GM12878 (cell line): ENCODE results near the gene LYVE1. TPM values are rescaled to one million over a fixed set of nuclear protein-coding genes. Genes with fewer than 3 reads are reported as not detected.

Experiments used
- ATAC-seq: fragments of 200-7000 bp; cut with Tn5 transposase; 3 replicates; pipeline ENCODE4 v1.9.1; 2020; ENCODE audit warnings: mild to moderate bottlenecking, moderate library complexity
- BruUV-seq: library from RNA; stranded (reverse); fragments of 400-500 nt; replicated peaks from 2 replicates; lab custom pipeline; 2021; lab: Mats Ljungman, UMichigan
- CTCF ChIA-PET: fragments of 300-600 bp; sonication (Branson Sonifier 250); formaldehyde crosslinking; extraction: SDS; loops from one replicate; lab custom pipeline; 2021; ENCODE audit warnings: inconsistent platforms; lab: Yijun Ruan, JAX
- POLR2A ChIA-PET: fragments of 350-600 bp; formaldehyde crosslinking; extraction: SDS; loops from one replicate; lab custom pipeline; 2021; ENCODE audit warnings: inconsistent platforms; lab: Charles Lee
- RAD21 ChIA-PET: fragments of 300-600 bp; sonication (Branson Sonifier 250); formaldehyde crosslinking; loops from one replicate; lab custom pipeline; 2023; ENCODE audit warnings: antibody characterized with exemption; ENCODE audit not compliant: unreplicated experiment; lab: Charles Lee
- SMC1A ChIA-PET: fragments of 300-600 bp; sonication (Branson Sonifier 250); formaldehyde crosslinking; loops from one replicate; lab custom pipeline; 2023; ENCODE audit not compliant: unreplicated experiment, uncharacterized antibody; lab: Charles Lee
- DNase-seq: peaks from one replicate; pipeline ENCODE4 v3.0.0-alpha.2; 2011; ENCODE audit warnings: low read depth, low spot score
- FAIRE-seq: peaks from 3 replicates; lab custom pipeline; 2011; peaks lifted over from hg19 to GRCh38; lab: Jason Lieb, UNC
- H2AFZ ChIP-seq: 2 replicates; pipeline ENCODE4 v1.6.0; 2011; ENCODE audit warnings: low read depth, low read length, control low read depth; ENCODE audit not compliant: control insufficient read depth
- H3K27ac ChIP-seq: 2 replicates; pipeline ENCODE4 v1.5.1; 2011; ENCODE audit warnings: control low read depth; ENCODE audit not compliant: control insufficient read depth, insufficient read depth
- H3K27me3 ChIP-seq, 2 experiments: replicated peaks in 1 of 2; 2 replicates each; pipeline versions ENCODE4 v1.6.0 to v1.6.1; 2011; ENCODE audit warnings: low read length in 1 of 2; ENCODE audit not compliant: control insufficient read depth in 2 of 2, insufficient read depth in 2 of 2
- H3K36me3 ChIP-seq, 2 experiments: 2 replicates each; pipeline ENCODE4 v1.5.1; 2011; ENCODE audit warnings: low read length in 1 of 2; ENCODE audit not compliant: control insufficient read depth in 2 of 2, insufficient read depth in 2 of 2
- H3K4me1 ChIP-seq: 2 replicates; pipeline ENCODE4 v1.6.1; 2011; ENCODE audit warnings: mild to moderate bottlenecking, low read length, moderate library complexity, mixed read lengths; ENCODE audit not compliant: control insufficient read depth, insufficient read depth
- H3K4me2 ChIP-seq: 2 replicates; pipeline ENCODE4 v1.6.0; 2011; ENCODE audit warnings: control low read depth; ENCODE audit not compliant: control insufficient read depth, insufficient read depth
- H3K4me3 ChIP-seq: fragments of 200-600 bp; sonication (generic); 2 replicates; pipeline ENCODE4 v1.5.1; 2016
- H3K79me2 ChIP-seq: 2 replicates; pipeline ENCODE4 v1.6.0; 2011; ENCODE audit warnings: low read length; ENCODE audit not compliant: control insufficient read depth, insufficient read depth
- H3K9ac ChIP-seq: 2 replicates; pipeline ENCODE4 v1.8.0; 2011; ENCODE audit warnings: low read length, control low read depth, mixed read lengths; ENCODE audit not compliant: control insufficient read depth, insufficient read depth
- H3K9me3 ChIP-seq: replicated peaks from 3 replicates; pipeline ENCODE4 v1.5.1; 2011; ENCODE audit warnings: mild to moderate bottlenecking, low read length; ENCODE audit not compliant: control insufficient read depth, insufficient read depth
- H4K20me1 ChIP-seq: 2 replicates; pipeline ENCODE4 v1.6.0; 2011; ENCODE audit not compliant: control insufficient read depth, insufficient read depth
- ASH2L ChIP-seq: fragments of 300-600, 200-600 bp; sonication (generic); IDR thresholded peaks from 2 replicates; pipeline ENCODE4 v1.6.1; 2017; ENCODE audit warnings: low read depth, mild to moderate bottlenecking, borderline replicate concordance
- CBFB ChIP-seq: IDR thresholded peaks from 2 replicates; pipeline ENCODE4 v1.6.1; 2016; ENCODE audit warnings: antibody characterized with exemption, low read depth
- CHD1 ChIP-seq: IDR thresholded peaks from 2 replicates; pipeline ENCODE4 v1.6.1; 2012; ENCODE audit warnings: low read depth, low read length, improper control_type of control experiment
- JUND ChIP-seq: IDR thresholded peaks from 2 replicates; pipeline ENCODE4 v1.6.1; 2012; ENCODE audit warnings: low read depth, mild to moderate bottlenecking, low read length, improper control_type of control experiment, moderate library complexity
- MEF2A ChIP-seq: IDR thresholded peaks from 2 replicates; pipeline ENCODE4 v1.6.1; 2011; ENCODE audit warnings: low read depth, mild to moderate bottlenecking, low read length, moderate library complexity; ENCODE audit not compliant: insufficient read depth
- SMAD5 ChIP-seq: IDR thresholded peaks from 2 replicates; pipeline ENCODE4 v1.6.1; 2016; ENCODE audit warnings: antibody characterized with exemption, low read depth
- SPI1 ChIP-seq: IDR thresholded peaks from 2 replicates; pipeline ENCODE4 v1.6.1; 2011; ENCODE audit warnings: low read depth, mild to moderate bottlenecking, low read length, moderate library complexity, borderline replicate concordance; ENCODE audit not compliant: insufficient read depth
- TARDBP ChIP-seq: IDR thresholded peaks from 2 replicates; pipeline ENCODE4 v1.6.1; 2016; ENCODE audit warnings: borderline replicate concordance
- WGBS: methylation state at CpG from one replicate; pipeline ENCODE4 v1.1.6; 2016; ENCODE audit warnings: low lambda C conversion rate; ENCODE audit not compliant: insufficient replicate concordance, insufficient coverage; ENCODE audit errors: missing lambda C conversion rate; 5-methylcytosine and 5-hydroxymethylcytosine counted together
- in situ Hi-C: fragments of 300-500 bp; cut with MboI; formaldehyde crosslinking; loops from 9 replicates; pipeline ENCODE4 v1.14.3; 2018; ENCODE audit warnings: mixed read lengths
- intact Hi-C: fragments of 100-400 bp; cut with micrococcal nuclease; formaldehyde crosslinking; loops from one replicate; pipeline ENCODE4 v1.14.2; 2022; ENCODE audit not compliant: unreplicated experiment
- polyA plus RNA-seq, 11 experiments: library from polyadenylated mRNA; depleted of rRNA in 4 of 11; unstranded in 6 of 11; stranded (reverse) in 5 of 11; fragments of >200 nt; fragmentation: Nextera tagmentation in 4 of 11; fragmentation: Illumina TruSeq in 1 of 11; extraction: Ambion mirVana in 4 of 11; extraction: Trizol in 1 of 11; gene quantifications; 1 replicate in 1 of 11; 2 replicates in 10 of 11; pipeline versions ENCODE4 v1.2.1 to v1.2.3, GENCODE V29; 2011 to 2016; ENCODE audit warnings: inconsistent platforms in 2 of 11, missing spikeins in 2 of 11, low read depth in 1 of 11
- total RNA-seq, 4 experiments: library from RNA; depleted of rRNA in 3 of 4; stranded (reverse); fragments of >200 nt in 3 of 4; fragmentation: Illumina TruSeq in 1 of 4; extraction: Trizol in 1 of 4; gene quantifications; 2 replicates each; pipeline versions ENCODE4 v1.2.1 to v1.2.3, GENCODE V29; 2013 to 2021
- TF ChIP-seq, protein P1 (sequence below): IDR thresholded peaks from 2 replicates; pipeline ENCODE4 v1.6.1; 2011; ENCODE audit warnings: mild to moderate bottlenecking, low read depth, low read length, moderate library complexity; ENCODE audit not compliant: insufficient replicate concordance
- TF ChIP-seq, protein P2 (sequence below): fragments of 450-650 bp; IDR thresholded peaks from 2 replicates; pipeline ENCODE4 v1.6.1; 2017; ENCODE audit warnings: borderline replicate concordance
- TF ChIP-seq, protein P3 (sequence below): fragments of 450-650 bp; IDR thresholded peaks from 2 replicates; pipeline ENCODE4 v1.6.1; 2016; ENCODE audit warnings: mild to moderate bottlenecking
- TF ChIP-seq, protein P4 (sequence below): fragments of 150-350 bp; IDR thresholded peaks from 2 replicates; pipeline ENCODE4 v1.6.1; 2016; ENCODE audit warnings: low read depth, low read length
- TF ChIP-seq, protein P5 (sequence below): fragments of 450-650 bp; formaldehyde crosslinking; IDR thresholded peaks from 2 replicates; pipeline ENCODE4 v1.4.0; 2022; ENCODE audit warnings: mild to moderate bottlenecking, moderate library complexity

LYVE1 gene
- total and polyA plus RNA-seq, 10 of the 15 experiments (the other 5 are each of a cell fraction or from before 2014, with no cell fraction given) = 0.15 TPM; not detected in 9

DNA sequence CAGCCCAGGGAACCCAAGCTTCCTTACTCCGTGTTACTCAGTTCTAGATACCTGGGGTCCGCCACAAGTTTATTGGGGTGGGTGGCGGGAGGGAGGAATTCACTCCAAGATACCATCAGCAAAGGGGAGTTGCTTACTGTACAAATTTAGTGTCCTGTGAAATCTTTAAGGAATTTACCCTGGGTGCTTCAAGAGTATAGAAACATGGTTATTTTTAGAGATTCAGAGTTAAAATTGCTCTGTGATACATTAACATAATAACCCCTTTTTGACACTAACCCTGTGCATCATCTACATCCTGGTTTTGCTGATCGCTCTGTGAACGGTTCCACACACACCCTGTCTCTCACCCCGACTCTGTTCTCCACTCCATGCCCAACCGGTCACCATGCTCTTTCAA is 18.9 kb upstream of the LYVE1 start:
- H3K27ac ChIP-seq = no peak overlapping the region
- no peak overlapping the region for H3K4me2 ChIP-seq
- in situ Hi-C loops = no loop called here
- TF ChIP-seq ASH2L = no peak
- no peak for TF ChIP-seq CBFB
- TF ChIP-seq SPI1 = no peak
- TF ChIP-seq, protein P1, sequence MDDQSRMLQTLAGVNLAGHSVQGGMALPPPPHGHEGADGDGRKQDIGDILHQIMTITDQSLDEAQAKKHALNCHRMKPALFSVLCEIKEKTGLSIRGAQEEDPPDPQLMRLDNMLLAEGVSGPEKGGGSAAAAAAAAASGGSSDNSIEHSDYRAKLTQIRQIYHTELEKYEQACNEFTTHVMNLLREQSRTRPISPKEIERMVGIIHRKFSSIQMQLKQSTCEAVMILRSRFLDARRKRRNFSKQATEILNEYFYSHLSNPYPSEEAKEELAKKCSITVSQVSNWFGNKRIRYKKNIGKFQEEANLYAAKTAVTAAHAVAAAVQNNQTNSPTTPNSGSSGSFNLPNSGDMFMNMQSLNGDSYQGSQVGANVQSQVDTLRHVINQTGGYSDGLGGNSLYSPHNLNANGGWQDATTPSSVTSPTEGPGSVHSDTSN = no peak
- TF ChIP-seq, protein P2, sequence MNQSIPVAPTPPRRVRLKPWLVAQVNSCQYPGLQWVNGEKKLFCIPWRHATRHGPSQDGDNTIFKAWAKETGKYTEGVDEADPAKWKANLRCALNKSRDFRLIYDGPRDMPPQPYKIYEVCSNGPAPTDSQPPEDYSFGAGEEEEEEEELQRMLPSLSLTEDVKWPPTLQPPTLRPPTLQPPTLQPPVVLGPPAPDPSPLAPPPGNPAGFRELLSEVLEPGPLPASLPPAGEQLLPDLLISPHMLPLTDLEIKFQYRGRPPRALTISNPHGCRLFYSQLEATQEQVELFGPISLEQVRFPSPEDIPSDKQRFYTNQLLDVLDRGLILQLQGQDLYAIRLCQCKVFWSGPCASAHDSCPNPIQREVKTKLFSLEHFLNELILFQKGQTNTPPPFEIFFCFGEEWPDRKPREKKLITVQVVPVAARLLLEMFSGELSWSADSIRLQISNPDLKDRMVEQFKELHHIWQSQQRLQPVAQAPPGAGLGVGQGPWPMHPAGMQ = no peak
- TF ChIP-seq, protein P3, sequence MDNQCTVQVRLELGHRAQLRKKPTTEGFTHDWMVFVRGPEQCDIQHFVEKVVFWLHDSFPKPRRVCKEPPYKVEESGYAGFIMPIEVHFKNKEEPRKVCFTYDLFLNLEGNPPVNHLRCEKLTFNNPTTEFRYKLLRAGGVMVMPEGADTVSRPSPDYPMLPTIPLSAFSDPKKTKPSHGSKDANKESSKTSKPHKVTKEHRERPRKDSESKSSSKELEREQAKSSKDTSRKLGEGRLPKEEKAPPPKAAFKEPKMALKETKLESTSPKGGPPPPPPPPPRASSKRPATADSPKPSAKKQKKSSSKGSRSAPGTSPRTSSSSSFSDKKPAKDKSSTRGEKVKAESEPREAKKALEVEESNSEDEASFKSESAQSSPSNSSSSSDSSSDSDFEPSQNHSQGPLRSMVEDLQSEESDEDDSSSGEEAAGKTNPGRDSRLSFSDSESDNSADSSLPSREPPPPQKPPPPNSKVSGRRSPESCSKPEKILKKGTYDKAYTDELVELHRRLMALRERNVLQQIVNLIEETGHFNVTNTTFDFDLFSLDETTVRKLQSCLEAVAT = no peak
- no peak for TF ChIP-seq TARDBP
- TF ChIP-seq JUND = no peak
- no peak for TF ChIP-seq SMAD5
- TF ChIP-seq, protein P4, sequence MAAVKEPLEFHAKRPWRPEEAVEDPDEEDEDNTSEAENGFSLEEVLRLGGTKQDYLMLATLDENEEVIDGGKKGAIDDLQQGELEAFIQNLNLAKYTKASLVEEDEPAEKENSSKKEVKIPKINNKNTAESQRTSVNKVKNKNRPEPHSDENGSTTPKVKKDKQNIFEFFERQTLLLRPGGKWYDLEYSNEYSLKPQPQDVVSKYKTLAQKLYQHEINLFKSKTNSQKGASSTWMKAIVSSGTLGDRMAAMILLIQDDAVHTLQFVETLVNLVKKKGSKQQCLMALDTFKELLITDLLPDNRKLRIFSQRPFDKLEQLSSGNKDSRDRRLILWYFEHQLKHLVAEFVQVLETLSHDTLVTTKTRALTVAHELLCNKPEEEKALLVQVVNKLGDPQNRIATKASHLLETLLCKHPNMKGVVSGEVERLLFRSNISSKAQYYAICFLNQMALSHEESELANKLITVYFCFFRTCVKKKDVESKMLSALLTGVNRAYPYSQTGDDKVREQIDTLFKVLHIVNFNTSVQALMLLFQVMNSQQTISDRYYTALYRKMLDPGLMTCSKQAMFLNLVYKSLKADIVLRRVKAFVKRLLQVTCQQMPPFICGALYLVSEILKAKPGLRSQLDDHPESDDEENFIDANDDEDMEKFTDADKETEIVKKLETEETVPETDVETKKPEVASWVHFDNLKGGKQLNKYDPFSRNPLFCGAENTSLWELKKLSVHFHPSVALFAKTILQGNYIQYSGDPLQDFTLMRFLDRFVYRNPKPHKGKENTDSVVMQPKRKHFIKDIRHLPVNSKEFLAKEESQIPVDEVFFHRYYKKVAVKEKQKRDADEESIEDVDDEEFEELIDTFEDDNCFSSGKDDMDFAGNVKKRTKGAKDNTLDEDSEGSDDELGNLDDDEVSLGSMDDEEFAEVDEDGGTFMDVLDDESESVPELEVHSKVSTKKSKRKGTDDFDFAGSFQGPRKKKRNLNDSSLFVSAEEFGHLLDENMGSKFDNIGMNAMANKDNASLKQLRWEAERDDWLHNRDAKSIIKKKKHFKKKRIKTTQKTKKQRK = no peak
- TF ChIP-seq, protein P5, sequence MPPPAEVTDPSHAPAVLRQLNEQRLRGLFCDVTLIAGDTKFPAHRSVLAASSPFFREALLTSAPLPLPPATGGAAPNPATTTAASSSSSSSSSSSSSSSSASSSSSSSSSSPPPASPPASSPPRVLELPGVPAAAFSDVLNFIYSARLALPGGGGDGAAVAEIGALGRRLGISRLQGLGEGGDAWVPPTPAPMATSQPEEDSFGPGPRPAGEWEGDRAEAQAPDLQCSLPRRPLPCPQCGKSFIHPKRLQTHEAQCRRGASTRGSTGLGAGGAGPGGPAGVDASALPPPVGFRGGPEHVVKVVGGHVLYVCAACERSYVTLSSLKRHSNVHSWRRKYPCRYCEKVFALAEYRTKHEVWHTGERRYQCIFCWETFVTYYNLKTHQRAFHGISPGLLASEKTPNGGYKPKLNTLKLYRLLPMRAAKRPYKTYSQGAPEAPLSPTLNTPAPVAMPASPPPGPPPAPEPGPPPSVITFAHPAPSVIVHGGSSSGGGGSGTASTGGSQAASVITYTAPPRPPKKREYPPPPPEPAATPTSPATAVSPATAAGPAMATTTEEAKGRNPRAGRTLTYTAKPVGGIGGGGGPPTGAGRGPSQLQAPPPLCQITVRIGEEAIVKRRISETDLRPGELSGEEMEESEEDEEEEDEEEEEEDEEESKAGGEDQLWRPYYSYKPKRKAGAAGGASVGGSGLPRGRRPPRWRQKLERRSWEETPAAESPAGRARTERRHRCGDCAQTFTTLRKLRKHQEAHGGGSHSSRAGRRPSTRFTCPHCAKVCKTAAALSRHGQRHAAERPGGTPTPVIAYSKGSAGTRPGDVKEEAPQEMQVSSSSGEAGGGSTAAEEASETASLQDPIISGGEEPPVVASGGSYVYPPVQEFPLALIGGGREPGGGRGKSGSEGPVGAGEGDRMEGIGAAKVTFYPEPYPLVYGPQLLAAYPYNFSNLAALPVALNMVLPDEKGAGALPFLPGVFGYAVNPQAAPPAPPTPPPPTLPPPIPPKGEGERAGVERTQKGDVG (CRISPR knock-in tag) = no peak
- TF ChIP-seq MEF2A = no peak
- TF ChIP-seq CHD1 = no peak

More for the DNA sequence above, 18.9 kb upstream of the LYVE1 start:
- RAD21 ChIA-PET = no interaction called here
- 59% methylated on average over 7 of the region's 7 CpGs for WGBS
- intact Hi-C loops = no loop called here
- Histone ChIP-seq H3K9ac (no peak overlapping the region), H3K9me3 (no peaks in the 10 kb centered on the region), H3K36me3 (no peaks in the 10 kb centered on the region), H3K4me3 (no peak overlapping the region), H4K20me1 (no peaks in the 10 kb centered on the region), H3K79me2 (no peaks in the 10 kb centered on the region), H3K4me1 (no peaks in the 10 kb centered on the region), H3K27me3 (no peaks in the 10 kb centered on the region; a peak in 3 of 4 replicates), H2AFZ (no peak overlapping the region)
- FAIRE-seq = no peak
- POLR2A ChIA-PET = no interaction called here
- BruUV-seq = no TSS peak
- no peak for ATAC-seq
- SMC1A ChIA-PET = no interaction called here
- CTCF ChIA-PET = no interaction called here
- no peak for DNase-seq
